CD4-positive, alpha-beta T cell treated with Interferon alpha-2 for 1 hour (primary cell): Measurements from ENCODE around the gene LDLRAD4.

Experiments
- DNase-seq, 2 donors: peaks; one replicate each; pipeline ENCODE4 v3.0.0-alpha.2; 2020 to 2022

Gene LDLRAD4

DNA sequence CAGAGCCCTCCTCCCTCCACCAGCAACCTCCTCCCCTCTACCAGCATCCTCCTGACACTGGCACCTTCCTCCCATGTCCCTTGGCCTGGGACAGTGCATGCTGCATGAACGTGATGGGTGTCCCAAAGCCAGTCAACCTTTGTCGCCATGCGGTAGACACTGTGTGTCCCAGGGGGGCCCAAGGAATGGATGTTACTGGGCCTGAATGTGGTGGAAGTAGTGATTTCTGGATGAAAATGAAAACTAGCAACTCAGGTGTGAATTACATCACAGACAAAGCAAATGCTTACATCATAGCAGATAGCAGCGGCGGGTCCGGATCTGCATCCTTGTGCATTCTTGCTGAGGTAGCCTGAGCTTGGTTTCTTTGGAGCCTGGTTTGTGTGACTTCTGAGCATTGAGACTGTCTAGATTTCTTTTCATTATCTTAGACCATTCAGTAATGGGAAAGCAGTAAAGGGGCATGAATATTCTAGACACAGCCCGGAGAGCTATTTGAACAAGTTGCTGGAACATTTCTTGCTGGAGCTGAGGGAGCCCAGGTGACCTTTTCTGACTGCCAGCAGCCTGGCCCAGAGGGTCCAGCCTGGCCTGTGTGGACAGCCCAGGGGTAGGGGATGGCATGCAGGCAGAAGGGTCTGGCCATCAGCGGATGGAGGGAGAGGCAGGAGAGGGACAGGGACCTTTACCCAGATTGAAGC lies 407.4 kb downstream of the LDLRAD4 start:
- no peak for DNase-seq

DNA sequence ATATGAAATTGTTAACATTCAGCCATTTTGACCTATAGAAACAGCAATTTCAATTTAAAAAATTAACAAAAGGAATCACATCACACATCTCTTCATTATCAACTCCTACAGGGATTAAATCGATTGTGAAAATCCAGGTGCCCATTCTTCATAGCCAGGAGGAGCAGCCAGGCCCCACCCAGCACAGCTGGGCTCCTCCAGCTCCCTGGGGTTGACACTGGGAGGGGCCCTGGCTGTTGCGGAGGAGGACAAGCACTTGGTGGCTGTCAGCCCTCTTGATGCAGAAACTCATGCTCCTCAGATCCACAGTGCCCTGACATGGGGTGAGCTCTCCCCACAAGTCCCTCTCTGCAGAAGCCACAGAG lies 408.0 kb downstream of the LDLRAD4 start:
- DNase-seq, result no peak

DNA sequence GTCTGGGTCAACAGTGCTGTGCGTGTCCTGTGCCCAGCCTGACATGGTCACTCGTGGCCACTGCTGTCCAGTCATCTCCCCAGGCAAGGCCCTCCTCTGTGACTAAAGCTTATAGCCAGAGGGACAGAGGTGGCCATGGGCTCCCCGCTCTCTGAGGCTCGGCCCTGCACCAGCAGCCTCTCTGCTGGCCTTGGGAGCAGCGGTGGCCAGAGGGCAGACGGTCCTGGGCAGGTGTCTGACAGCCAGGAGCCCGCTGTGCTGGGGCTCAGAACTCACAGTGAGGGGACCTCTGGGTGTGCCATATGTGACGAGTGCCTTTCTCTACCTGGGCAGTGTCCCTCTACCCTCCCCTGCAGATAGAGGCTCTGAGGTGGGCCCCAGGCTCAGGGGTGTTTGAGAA lies 409.1 kb downstream of the LDLRAD4 start:
- no peak for DNase-seq

DNA sequence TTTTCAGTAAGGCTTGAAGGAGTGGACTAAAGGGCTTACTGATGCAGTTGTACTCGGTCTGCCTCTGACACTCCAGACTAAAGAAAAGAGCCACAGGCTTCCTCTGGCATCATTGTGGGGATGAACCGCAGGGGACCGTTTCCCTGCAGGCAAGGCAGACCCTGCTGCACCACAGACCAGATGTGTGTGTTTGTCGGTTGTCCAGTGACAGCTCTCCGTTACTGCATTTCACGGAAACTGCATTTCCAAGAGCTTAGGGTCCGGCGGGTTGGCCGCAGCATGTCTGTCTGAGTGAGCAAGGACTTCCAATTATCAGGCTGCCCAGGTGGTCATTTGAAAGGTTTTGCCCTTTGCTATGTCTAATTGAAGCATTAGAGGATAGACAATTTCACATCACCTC lies 409.7 kb downstream of the LDLRAD4 start:
- DNase-seq, result no peak

DNA sequence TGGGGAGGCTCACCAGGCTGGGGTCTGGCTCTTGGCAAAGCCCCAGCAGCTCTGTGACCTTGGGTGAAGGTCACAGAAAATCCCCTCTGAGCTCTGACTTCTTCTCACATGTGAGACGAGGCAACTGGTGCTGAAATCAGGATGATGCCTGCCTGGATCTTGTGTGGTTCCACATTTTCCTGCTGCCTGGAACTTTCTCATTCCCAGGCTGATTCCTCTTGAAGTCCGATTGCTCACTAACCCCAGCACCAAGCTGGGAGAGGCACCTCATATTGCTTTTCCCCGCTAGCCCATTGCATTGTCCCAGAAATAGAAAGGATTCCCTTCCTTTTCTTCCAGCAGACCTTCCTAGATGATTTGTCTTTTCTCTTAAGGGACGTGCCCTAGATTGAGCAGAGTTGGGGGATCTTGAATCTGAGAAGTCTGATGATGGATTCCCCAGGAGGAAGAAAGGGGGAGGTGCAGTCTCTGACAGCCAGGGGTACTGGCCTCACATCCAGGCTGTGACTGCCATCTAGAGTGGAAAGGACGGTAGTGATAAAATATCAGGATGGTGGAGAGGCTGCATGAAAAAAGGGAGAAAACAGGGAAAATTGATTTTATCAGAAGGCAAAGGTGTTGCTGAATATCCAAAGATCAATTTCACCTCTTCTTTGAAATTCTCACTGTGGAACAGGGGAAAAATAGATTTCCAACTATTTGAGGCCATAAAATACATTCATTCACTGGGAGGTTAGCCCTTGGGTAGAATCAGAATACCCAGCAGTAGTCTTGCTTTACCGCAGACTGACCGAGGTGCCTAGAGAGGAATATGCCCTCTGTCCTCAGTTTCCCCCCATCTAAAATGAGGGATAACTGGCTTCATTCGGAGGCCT lies 411.5 kb downstream of the LDLRAD4 start:
- DNase-seq, result peak; percentile 59 to 61

DNA sequence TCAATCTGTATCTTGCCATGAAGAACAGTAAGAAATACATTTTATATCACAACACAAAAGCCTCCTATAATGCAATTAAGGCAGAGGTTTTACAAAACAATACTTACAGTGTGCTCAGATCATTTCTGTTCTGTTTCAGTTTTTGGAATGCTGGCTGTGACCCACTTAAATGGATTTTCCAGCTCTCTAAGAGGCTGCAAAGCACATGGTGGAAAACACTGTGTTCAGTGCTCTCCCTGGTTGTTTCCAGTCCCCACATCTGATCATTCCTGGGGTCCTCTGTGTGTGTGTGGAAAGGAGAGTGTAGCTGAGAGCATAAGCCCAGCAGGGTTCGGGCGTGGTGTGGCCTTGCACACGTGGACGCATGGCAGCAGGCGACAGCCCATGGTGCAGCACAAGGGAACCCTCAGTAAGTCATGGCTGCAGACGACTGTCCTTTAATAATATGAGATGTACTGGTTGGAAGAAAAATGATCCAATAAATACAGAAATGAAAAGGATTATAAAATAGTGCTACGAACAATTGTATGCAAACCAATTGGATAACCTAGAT lies 412.2 kb downstream of the LDLRAD4 start:
- no peak for DNase-seq

DNA sequence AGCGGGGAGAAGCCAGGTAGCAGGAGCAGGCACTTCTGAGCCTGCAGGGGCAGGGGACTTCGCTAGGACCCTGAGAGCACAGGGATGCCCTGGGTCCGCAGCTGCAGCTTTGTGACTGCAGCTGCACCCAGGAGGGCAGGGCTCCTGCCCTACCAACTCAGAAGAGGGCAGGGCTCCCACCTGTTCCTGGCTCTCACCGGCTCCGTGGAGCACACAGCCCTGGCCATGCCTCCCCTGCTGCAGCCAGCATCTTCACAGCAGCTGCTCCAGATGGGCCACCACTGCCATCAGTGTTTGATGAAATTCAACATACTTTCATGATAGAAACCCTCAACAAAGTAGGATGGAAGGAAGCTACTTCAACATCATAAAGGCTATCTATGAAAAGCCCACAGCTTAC lies 415.1 kb downstream of the LDLRAD4 start:
- DNase-seq, result no peak

DNA sequence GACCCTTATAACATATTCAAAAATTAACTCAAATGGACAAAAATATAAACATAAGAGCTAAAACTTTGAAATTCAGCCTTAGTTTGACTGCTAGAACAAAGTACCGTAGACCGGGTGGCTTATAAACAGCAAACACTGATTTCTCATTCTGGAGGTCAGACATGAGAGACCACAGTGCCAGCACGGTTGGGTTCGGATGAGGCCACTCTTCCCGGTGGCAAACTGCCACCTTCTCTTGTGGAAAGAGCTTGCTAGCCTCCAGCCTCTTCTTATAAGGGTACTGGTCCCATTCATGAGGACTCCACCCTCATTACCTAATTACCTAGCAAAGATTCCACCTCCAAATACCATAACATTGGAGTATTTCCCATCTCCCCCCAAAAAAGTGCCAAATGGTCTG lies 416.5 kb downstream of the LDLRAD4 start:
- DNase-seq, result no peak

DNA sequence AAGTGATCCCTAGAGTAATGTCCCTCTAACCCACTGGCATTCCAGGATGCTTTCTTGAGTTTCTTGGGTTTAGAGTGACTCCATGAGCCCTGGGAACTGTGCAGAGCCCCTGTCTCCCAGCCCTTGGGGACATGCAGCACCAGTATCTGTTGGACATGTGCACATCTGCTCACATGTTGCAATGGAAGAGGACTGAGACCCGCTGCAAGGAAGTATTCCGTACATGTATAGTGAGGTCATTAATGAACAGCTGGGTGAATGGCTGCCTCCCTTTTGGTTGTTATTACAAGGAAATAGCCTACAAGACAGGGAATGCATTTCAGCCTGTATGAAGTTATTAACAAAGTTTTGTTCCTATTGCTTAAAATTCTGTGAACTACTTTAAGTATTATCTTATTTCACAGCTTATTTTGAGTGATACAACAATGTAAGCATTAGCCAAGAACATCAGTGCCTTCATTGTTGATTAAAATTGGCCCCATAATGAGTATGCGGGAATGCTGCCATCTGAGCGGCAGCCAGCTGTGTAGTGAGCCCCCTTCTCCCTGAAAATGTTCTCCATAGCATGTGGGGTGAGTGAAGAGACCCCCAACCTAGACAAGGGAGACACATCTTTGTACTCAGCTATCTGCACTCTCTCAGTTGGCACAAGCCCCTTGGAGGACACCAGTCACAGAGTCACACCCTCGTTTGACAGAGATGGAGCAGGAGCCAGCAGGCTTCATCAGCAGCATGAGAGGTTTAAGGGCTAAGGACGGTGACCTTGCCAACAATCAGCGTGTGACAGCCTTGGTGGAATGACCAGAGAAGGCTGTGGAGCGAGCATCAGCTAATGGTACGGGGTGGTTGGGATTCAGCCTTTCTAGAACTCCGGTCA lies 420.4 kb downstream of the LDLRAD4 start:
- DNase-seq, result no peak

DNA sequence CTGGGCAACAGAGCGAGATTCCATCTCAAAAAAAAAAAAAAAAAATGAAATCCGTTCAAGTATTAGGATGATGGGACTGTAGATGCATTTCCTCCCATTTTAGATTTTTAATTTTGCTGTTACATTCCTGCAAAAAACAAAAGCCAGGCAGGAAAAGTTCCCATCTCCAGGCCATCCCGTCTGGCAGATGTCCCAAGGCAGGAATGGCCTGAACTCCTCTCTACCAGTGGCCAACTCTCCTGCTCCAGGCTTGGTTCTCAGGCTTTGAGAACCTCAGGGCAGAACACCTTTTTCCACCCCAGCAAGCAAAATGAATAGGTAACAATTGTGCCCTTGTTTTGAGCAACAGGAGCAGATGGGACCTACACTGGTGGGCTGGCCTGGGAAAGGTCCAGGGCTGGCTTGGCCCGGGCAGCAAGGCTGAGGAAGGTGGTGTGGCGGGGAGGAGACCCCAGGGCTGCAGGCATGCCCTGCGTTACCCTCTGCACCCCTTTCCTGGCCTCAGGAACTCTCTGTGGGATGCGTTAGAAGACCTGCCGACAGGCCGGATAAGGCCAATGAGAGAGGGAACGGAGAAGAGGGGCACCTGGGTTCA lies 421.8 kb downstream of the LDLRAD4 start:
- DNase-seq, result no peak

DNA sequence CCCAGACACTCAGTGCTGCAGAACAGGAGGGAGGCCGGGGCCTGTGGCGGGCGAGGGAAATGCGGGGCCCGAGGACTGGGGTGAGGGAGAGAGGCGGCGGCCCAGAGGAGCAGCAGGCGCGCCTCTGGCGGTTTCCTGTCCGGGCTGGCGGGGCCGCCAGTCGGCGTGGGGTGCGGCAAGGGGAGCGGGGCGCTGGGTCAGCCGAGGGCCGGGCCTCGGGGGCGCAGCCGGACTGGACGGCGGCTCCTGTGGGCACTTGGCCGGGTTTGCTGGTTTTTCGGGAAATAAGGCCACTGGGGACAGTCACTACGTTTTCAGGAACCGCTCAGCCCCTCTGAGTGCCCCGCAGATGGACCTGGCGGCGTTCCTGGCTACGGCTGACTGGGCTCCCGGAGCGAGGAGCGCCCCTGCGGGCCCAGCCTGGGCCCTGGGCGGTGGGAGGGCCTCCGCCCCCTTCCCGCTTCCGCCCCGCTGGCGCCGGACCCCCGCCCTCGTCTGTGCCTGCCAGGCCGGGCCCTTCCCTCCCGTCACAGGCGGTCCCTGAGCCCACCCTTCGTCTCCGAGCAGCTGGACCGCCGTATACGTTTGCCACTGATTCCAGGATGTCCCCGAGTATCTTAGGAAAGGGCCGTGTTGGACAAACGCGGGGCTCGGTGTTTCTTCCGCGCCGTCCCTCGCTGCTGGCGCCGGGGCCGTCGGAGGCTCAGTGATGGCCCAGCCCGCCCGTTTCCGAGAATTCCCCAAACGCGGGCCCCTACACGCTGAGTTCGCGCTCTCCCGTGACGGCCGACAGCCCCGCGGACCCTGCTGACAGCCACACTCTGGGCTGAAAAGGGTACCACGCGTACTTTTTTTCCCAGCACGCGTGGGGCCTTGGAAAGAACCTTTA lies 423.2 kb downstream of the LDLRAD4 start:
- DNase-seq, result no peak

DNA sequence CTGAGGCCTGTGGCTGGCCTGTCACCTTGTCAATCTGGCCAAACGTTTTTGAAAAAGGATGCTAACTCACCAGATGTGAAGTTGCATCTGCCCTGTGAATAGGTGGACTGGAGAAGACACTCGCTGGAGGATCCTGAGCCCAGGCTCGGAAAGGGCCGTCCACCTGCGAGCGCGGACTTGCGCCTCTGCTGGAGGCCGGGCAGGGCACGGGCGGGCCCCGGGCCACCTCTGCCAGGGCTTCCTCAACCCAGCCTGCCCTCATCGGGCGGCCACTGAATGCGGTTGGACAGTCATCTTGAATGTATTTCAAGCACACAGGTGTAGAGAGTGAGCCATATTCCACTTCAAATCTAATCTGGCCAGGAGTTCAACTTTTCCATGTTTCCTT lies 423.9 kb downstream of the LDLRAD4 start:
- DNase-seq, result no peak

DNA sequence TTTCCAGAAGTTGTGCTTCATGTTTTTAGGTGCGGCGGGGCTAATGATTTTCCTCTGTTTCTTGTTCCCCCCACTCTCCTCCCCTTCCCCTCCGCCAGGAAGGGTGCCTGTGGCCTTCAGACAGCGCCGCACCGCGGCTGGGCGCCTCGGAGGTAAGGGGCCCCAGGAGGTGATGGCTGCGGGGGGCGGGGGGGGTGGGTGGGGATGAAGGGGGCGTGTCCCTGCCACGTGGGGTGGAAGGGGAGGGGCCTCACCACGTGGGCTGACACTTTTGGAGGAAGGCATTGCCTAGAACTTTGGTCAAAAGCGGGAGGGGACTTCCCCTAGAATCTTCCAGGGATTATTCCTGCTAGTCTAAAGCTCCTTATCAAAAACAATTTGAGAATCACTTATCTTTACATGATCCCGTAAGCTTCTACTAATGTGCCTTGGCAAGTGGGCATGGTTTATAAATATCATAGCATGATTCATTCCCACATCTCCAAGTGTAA lies 424.7 kb downstream of the LDLRAD4 start:
- DNase-seq, result no peak

DNA sequence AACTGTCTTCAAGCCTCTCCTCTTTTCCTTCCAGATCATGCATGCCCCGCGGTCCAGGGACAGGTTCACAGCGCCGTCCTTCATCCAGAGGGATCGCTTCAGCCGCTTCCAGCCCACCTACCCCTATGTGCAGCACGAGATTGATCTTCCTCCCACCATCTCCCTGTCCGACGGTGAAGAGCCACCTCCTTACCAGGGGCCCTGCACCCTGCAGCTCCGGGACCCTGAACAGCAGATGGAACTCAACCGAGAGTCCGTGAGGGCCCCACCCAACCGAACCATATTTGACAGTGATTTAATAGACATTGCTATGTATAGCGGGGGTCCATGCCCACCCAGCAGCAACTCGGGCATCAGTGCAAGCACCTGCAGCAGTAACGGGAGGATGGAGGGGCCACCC lies 426.5 kb downstream of the LDLRAD4 start:
- DNase-seq, result no peak

DNA sequence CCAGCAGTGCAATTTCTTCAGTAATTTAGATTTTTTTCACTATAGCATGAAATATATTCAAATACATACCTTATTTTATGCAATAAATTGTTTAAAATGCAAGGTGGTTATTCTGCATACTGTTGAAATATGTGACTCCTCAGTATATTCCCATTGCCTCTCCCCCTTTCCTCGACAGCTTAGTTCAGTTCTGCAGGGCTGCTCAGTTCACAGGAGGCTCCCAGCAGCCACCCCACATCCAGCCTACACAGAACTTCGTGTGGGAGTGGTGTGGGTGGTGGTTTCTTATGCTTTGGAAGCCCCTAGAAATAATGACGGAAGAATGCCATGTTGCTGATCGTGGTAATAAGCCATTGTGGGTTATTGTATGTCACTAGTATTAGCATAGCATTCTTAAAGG lies 428.1 kb downstream of the LDLRAD4 start:
- DNase-seq, result no peak

DNA sequence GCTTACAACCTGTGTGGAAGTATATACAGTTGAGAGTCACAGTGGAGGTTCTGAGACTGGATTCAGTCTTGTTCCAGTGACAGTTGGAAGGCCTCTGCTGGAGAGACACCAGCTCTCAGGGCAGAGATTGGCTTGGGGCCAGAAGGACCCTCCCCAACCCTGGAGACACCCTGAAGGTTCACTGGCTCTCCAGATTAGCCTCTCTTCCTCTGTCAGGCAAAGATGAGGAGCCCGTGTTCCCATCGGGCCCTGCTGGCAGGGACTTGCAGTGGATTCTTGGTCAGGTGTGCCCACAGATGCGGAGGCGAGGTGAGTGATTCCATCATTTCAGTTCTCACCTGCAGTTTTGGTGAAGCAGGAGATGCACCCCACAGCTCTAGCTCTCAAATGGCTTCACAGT lies 429.2 kb downstream of the LDLRAD4 start:
- DNase-seq, result no peak

DNA sequence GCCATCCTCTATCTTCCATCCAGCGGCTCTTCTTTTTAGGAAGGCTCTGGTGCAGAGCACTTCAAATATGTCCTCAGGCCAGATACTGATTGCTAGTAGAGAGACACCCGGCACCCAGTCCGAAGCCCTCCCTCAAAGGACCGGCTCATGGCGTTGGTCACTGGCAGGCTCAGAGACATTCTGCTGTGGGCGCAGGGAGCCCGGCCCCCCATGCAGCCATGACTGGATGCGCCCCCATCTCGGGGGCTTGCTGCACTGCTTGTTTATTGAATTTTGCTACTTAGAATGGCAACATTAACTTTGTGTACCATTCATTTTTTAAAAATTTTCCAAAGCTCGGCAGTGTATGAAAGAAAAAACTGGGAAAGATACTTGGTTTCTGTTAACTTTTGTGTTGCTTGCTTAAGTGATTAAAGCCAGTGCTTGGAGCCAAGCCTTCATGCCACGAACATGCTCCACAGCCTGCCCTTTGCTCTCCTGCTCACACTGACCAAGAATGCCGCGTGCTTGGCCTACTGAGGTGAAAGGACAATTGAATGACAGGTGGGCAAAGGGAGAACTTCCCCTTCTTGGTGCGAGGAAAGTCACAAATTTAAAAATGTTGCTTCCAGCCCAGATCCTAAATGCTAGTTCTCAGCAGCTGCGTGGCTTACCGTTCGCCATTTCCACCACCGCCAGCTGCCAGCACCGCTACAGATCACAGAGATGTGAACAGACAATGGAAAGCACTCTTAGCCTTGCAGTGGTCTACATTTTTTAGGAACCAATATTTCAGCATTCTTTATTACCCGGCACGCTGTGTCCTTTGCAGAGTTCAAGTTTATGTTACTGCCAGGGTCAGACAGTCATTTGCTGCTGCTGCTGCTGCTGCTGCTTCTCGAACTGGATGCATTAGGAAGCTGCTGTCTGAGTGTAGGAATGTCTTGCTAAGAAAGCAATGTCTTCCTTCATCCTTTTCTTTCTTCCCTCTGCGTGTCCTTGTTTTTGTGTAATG lies 431.1 kb downstream of the LDLRAD4 start:
- DNase-seq, result no peak

DNA sequence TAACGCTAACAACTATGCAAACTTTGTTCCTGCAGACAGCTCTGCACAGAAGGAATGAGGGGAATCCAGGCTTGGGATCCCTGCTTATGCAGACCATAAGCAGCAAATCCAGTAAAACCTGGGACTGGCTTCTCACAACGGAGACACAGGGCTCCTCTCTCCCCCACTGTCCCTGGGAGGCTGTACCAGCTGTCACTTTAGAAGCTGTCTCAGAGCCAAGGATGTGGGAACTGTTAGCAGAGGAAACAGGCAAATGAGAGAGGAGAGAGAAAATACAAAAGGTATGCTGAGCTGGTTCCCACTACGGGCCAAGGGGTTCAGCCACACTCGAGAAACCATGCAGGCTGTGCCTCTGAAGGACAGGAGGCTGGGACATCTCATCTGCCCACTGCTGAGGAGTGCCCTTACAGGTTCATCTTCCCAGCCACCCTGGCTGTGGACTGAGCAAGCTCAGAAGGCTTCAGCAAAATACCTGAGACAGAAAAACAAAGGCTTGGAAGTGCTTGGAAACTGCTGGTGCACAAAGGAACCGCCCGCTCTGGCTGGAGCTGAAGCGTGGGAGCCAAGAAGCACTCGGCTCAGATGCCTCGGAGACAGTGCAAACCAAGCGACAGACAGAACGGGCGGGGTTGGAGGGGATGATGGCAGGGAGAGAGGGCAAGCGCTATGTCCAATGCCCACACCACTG lies 435.3 kb downstream of the LDLRAD4 start:
- no peak for DNase-seq

DNA sequence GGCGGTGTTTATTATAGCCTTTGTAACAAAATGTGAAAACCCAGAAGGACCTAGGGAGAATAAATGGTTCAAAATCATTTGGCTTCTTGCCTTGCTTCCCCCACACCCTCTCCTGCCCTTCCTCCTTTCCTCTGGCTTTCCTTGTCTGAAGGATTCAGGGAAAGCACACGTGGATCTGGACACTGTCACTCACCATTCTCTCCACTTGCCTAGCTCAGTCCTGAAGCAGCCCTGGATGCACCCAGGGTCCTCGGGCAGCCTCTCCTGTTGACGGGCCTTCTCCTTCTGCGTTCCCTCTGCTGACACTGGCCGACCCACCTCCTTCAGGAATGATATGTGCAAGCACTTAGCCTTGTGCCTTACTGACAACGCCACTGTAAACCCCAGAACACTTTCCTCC lies 439.4 kb downstream of the LDLRAD4 start:
- no peak for DNase-seq
